IMR-90 (cell line): ENCODE measurements around the gene TMEM30A. TPM values are rescaled to one million over a fixed set of nuclear protein-coding genes. Genes with fewer than 3 reads are reported as not detected.

Source experiments
- ATAC-seq: fragments of 200-7000 bp; cut with Tn5 transposase; 2 replicates; pipeline ENCODE4 v1.9.1; 2020; ENCODE audit warnings: low read depth, mild to moderate bottlenecking, moderate library complexity
- BruUV-seq: library from RNA; stranded (reverse); fragments of 400-500 nt; replicated peaks from 2 replicates; lab custom pipeline; 2021; lab: Mats Ljungman, UMichigan
- CTCF ChIA-PET: fragments of 300-600 bp; formaldehyde crosslinking; extraction: SDS; loops from one replicate; lab custom pipeline; 2021; ENCODE audit warnings: antibody characterized with exemption; lab: Yijun Ruan, JAX
- POLR2A ChIA-PET: fragments of 300-600 bp; sonication (Branson Sonifier 250); formaldehyde crosslinking; loops from one replicate; lab custom pipeline; 2022; ENCODE audit warnings: antibody characterized with exemption; ENCODE audit not compliant: unreplicated experiment; lab: Charles Lee
- DNase-seq: peaks from one replicate; pipeline ENCODE4 v3.0.0; 2013
- H2AFZ ChIP-seq: replicated peaks from 2 replicates; pipeline ENCODE3; 2013; ENCODE audit warnings: low read length, mild to moderate bottlenecking; ENCODE audit not compliant: poor library complexity
- H2AK5ac ChIP-seq: 2 replicates; pipeline ENCODE4 v1.6.1; 2013; ENCODE audit warnings: low read depth, low read length, inconsistent platforms
- H2AK9ac ChIP-seq: replicated peaks from 2 replicates; pipeline ENCODE3; 2013; ENCODE audit warnings: mild to moderate bottlenecking, low read depth, low read length, moderate library complexity; ENCODE audit not compliant: poor library complexity
- H2BK120ac ChIP-seq: 2 replicates; pipeline ENCODE4 v1.6.1; 2013; ENCODE audit warnings: low read depth, low read length, inconsistent platforms
- H2BK15ac ChIP-seq: 3 replicates; pipeline ENCODE4 v1.6.1; 2013; ENCODE audit warnings: low read depth, low read length, inconsistent platforms
- H2BK20ac ChIP-seq: 2 replicates; pipeline ENCODE4 v1.6.1; 2013; ENCODE audit warnings: low read depth, mild to moderate bottlenecking, inconsistent platforms, low read length, moderate library complexity
- H2BK5ac ChIP-seq: 2 replicates; pipeline ENCODE4 v1.6.1; 2013; ENCODE audit warnings: mild to moderate bottlenecking, low read depth, low read length, inconsistent platforms; ENCODE audit not compliant: poor library complexity, severe bottlenecking
- H3K14ac ChIP-seq: replicated peaks from 2 replicates; pipeline ENCODE4 v1.6.1; 2013; ENCODE audit warnings: low read depth, low read length, inconsistent platforms
- H3K18ac ChIP-seq: 2 replicates; pipeline ENCODE4 v1.6.1; 2013; ENCODE audit warnings: low read depth, low read length, control low read depth
- H3K23ac ChIP-seq: 2 replicates; pipeline ENCODE4 v1.6.1; 2013; ENCODE audit warnings: low read depth, low read length, inconsistent platforms
- H3K27ac ChIP-seq: 2 replicates; pipeline ENCODE4 v1.5.1; 2013; ENCODE audit warnings: mild to moderate bottlenecking, control low read depth, low read length; ENCODE audit not compliant: insufficient read depth
- H3K27me3 ChIP-seq: 2 replicates; pipeline ENCODE4 v1.6.1; 2013; ENCODE audit warnings: low read length; ENCODE audit not compliant: control insufficient read depth, insufficient read depth
- H3K36me3 ChIP-seq: 2 replicates; pipeline ENCODE4 v1.6.1; 2013; ENCODE audit warnings: low read length, mixed read lengths; ENCODE audit not compliant: control insufficient read depth, insufficient read depth
- H3K4ac ChIP-seq: 2 replicates; pipeline ENCODE4 v1.6.1; 2013; ENCODE audit warnings: low read depth, low read length, inconsistent platforms
- H3K4me1 ChIP-seq: 2 replicates; pipeline ENCODE4 v1.6.1; 2013; ENCODE audit warnings: low read length, mixed read lengths; ENCODE audit not compliant: control insufficient read depth, insufficient read depth
- H3K4me2 ChIP-seq: 2 replicates; pipeline ENCODE4 v1.6.1; 2013; ENCODE audit warnings: low read depth, mild to moderate bottlenecking, control low read depth, low read length, moderate library complexity
- H3K4me3 ChIP-seq: 2 replicates; pipeline ENCODE4 v1.5.1; 2013; ENCODE audit warnings: low read depth, mild to moderate bottlenecking, control low read depth, low read length, moderate library complexity; ENCODE audit not compliant: insufficient read depth
- H3K56ac ChIP-seq: 2 replicates; pipeline ENCODE4 v1.6.1; 2013; ENCODE audit warnings: low read length, inconsistent platforms; ENCODE audit not compliant: insufficient read depth; ENCODE audit errors: extremely low read depth
- H3K79me1 ChIP-seq, 2 experiments: 2 replicates each; pipeline ENCODE4 v1.6.1; 2013; ENCODE audit warnings: low read length in 2 of 2, inconsistent platforms in 1 of 2, low read depth in 1 of 2
- H3K9ac ChIP-seq: 2 replicates; pipeline ENCODE4 v1.6.1; 2013; ENCODE audit warnings: low read depth, low read length, control low read depth
- H3K9me1 ChIP-seq: 2 replicates; pipeline ENCODE4 v1.6.1; 2013; ENCODE audit warnings: low read length, inconsistent platforms; ENCODE audit not compliant: insufficient read depth
- H3K9me3 ChIP-seq: 2 replicates; pipeline ENCODE4 v1.6.1; 2013; ENCODE audit warnings: low read length; ENCODE audit not compliant: control insufficient read depth, insufficient read depth
- H4K20me1 ChIP-seq: 2 replicates; pipeline ENCODE4 v1.6.1; 2013; ENCODE audit warnings: low read length, inconsistent platforms; ENCODE audit not compliant: insufficient read depth
- H4K5ac ChIP-seq: 2 replicates; pipeline ENCODE4 v1.6.1; 2013; ENCODE audit warnings: mild to moderate bottlenecking, low read depth, low read length, control low read depth
- H4K8ac ChIP-seq, 2 experiments: 2 replicates each; pipeline ENCODE4 v1.6.1; 2013; ENCODE audit warnings: low read depth in 2 of 2, low read length in 2 of 2, control low read depth in 1 of 2, inconsistent platforms in 1 of 2
- H4K91ac ChIP-seq: 2 replicates; pipeline ENCODE4 v1.6.1; 2013; ENCODE audit warnings: low read depth, low read length, inconsistent platforms; ENCODE audit not compliant: insufficient read depth
- CEBPB ChIP-seq: IDR thresholded peaks from 2 replicates; pipeline ENCODE4 v1.6.1; 2012; ENCODE audit warnings: low read depth, low read length, improper control_type of control experiment
- MXI1 ChIP-seq: IDR thresholded peaks from 2 replicates; pipeline ENCODE4 v1.6.1; 2012; ENCODE audit warnings: low read depth, mild to moderate bottlenecking, low read length, moderate library complexity, borderline replicate concordance
- WGBS, 2 experiments: methylation state at CpG; one replicate each; pipeline versions ENCODE4 v1.1.5 to v1.1.7; 2013; ENCODE audit warnings: missing lambda C conversion rate in 2 of 2; ENCODE audit not compliant: insufficient read length in 1 of 2; ENCODE audit errors: extremely low coverage in 2 of 2; 5-methylcytosine and 5-hydroxymethylcytosine counted together
- dilution Hi-C: fragments of 300-500 bp; cut with HindIII; formaldehyde crosslinking; loops from one replicate; pipeline ENCODE4 v1.14.3; 2018; ENCODE audit warnings: low sequenced_read_pairs; ENCODE audit not compliant: unreplicated experiment
- in situ Hi-C: fragments of 300-500 bp; cut with MboI; formaldehyde crosslinking; loops from 3 replicates; pipeline ENCODE4 v1.14.3; 2019; ENCODE audit warnings: low sequenced_read_pairs, inconsistent platforms, mixed read lengths
- intact Hi-C: fragments of 100-400 bp; cut with micrococcal nuclease; formaldehyde crosslinking; loops from 2 replicates; pipeline ENCODE4 v1.10.0; 2022
- polyA plus RNA-seq, 3 experiments: library from polyadenylated mRNA; depleted of rRNA; stranded (reverse); fragments of >200 nt; gene quantifications; 2 replicates each; pipeline ENCODE4 v1.2.3, GENCODE V29; 2012; ENCODE audit warnings: low replicate concordance in 1 of 3
- total RNA-seq: library from RNA; depleted of rRNA; stranded (reverse); fragments of >200 nt; gene quantifications from 2 replicates; pipeline ENCODE4 v1.2.3, GENCODE V29; 2012

The TMEM30A gene
- total and polyA plus RNA-seq, 2 of the 4 experiments (the other 2 are of a cell fraction) = 48.5 to 111 TPM

GRCh38 chr6:75278474-75279077, 6.0 kb downstream of the TMEM30A start:
- intact Hi-C loops = no loop called here
- in situ Hi-C loops = no loop called here
- dilution Hi-C loops = no loop called here

More at GRCh38 chr6:75278474-75279077, 6.0 kb downstream of the TMEM30A start:
- no peak for DNase-seq
- H4K5ac ChIP-seq = peak overlapping the region; percentile 47; the same call in 1 of the 2 replicates
- H2AK9ac ChIP-seq = no peak overlapping the region
- no peak for ATAC-seq
- peaks cover 24% of the 10 kb centered on the region; the same call in 1 of the 2 replicates for H4K20me1 ChIP-seq
- CTCF ChIA-PET = interaction anchor here (0.6 kb wide), 1 partner anchor 335 kb away, joined by 3 read pairs; no protein-coding TSS in a partner anchor
- H2BK15ac ChIP-seq = peak overlapping the region; percentile 72; the same call in 2 of the 3 replicates
- H2BK20ac ChIP-seq = peak overlapping the region; percentile 62; the same call in 1 of the 2 replicates
- H3K9ac ChIP-seq = peak overlapping the region; percentile 34; the same call in 1 of the 2 replicates
- peak overlapping the region; percentile 78 for H3K4me2 ChIP-seq
- WGBS, 2 experiments = 57% methylated on average over 1 of the region's 4 CpGs; no CpG with 5 or more reads in 1 of the 2 experiments
- H3K79me1 ChIP-seq = peaks cover 15 to 36% of the 10 kb centered on the region in 2 experiments
- H3K14ac ChIP-seq = peak overlapping the region; percentile 30
- no peak overlapping the region for H3K4me3 ChIP-seq
- H3K27me3 ChIP-seq = no peaks in the 10 kb centered on the region
- peak overlapping the region; percentile 89 for H3K23ac ChIP-seq
- H2BK120ac ChIP-seq = peak overlapping the region; percentile 38; the same call in 1 of the 2 replicates
- H3K4me1 ChIP-seq = peaks cover 17% of the 10 kb centered on the region
- H2AK5ac ChIP-seq = peak overlapping the region; percentile 80
- H3K36me3 ChIP-seq = peaks cover 1% of the 10 kb centered on the region
- peak overlapping the region; percentile 91 for H2BK5ac ChIP-seq
- TF ChIP-seq MXI1 (no peak), CEBPB (peak; percentile 40; the same call in 1 of the 2 replicates)
- H3K27ac ChIP-seq = peak overlapping the region; percentile 60
- no peaks in the 10 kb centered on the region for H3K9me3 ChIP-seq
- H3K4ac ChIP-seq = peak overlapping the region; percentile 8; the same call in 1 of the 2 replicates
- no TSS peak for BruUV-seq
- peak overlapping the region; percentile 50 to 51; a peak in 3 of 4 replicates for H4K8ac ChIP-seq
- peaks cover 7% of the 10 kb centered on the region; the same call in 1 of the 2 replicates for H3K9me1 ChIP-seq
- H4K91ac ChIP-seq = peak overlapping the region; percentile 4; the same call in 1 of the 2 replicates
- H3K56ac ChIP-seq = no peak overlapping the region
- H2AFZ ChIP-seq = no peak overlapping the region
- peak overlapping the region; percentile 71; the same call in 1 of the 2 replicates for H3K18ac ChIP-seq
- POLR2A ChIA-PET = no interaction called here
